ENCODE data around the gene HACD1. TPM values are rescaled to one million over a fixed set of nuclear protein-coding genes. Genes with fewer than 3 reads are reported as not detected.
"Not testable (repeated sequence)": the region's sequence is repeated elsewhere in the genome, so short reads cannot be mapped to it uniquely, and the experiment has no call there.

The HACD1 gene
- total RNA-seq, 1 donor from 2014 or later, result 213 TPM

DNA sequence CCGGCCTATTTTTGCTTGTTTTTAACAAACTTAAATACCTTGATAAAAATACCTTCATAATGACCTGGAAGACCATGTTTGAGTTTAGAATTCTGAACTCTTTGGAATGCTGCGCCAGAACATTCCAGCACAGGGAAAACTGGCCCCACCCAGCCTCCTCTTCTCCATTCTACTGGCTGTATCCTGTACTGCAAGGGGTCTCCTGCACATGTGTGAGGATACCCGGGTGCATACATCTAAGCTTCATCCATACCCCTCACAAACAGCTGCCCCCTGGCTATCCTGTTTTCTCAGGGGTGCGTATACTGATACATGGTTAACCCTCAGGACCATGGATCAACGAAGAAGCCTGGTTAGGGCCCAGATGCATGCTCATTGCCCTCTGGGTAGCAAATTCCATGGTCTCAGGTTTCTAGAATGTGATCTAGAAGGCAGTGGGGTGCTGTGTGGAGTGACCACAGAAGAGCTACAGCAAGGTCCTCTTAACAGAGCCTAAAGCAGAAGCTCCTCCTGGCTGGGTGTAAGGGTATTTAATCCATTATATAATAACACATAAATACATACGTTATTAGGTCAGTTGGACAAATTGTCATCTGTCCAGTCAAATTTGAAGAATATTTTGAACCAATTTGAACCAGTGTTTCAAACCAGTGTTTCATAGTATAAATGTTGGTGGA, 26.1 kb downstream of the HACD1 start:
- intact Hi-C loops (cut with DNase I), result no loop called here
- DNase-seq (ENCODE audit: low spot score), result no peak

DNA sequence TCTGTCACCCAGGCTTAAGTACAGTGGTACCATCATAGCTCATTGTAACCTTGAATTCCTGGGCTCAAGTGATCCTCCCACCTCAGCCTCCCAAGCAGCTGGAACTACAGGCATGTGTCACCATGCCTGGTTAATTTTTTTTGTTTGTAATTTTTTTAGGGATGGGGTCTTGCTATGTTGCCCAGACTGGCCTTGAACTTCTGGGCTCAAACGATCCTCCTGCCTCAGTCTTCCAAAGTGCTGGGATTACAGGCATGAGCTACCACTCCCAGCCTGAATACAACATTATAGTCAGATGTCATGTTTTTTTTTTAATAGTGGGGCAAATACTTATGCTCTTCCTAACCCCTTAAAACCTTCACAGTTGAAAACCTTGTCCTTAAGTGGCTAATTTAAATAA, 27.9 kb downstream of the HACD1 start:
- intact Hi-C loops (cut with DNase I), result not testable (repeated sequence)

DNA sequence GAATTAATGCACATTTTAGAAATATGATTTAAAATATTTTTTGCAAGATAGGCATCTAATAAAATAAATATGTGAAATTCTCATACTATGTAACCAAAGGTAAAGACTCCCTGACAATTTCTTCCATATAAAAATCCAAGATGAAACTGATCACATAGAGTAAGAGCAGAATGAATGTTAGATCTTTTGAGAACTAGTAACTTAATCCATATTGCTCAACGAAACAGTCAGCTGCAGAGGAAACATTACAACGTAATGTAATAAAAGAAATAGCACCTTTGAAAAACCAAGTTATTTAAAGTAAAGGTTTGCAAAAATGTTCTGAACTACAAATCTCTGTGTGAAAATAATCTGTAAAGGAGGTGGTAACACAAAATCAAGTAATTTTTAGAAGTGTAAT, 28.8 kb downstream of the HACD1 start:
- DNase-seq (ENCODE audit: low spot score), result no peak
- intact Hi-C loops (cut with DNase I), result no loop called here

More for the DNA sequence above, 27.9 kb downstream of the HACD1 start:
- DNase-seq (ENCODE audit: low spot score), result not testable (repeated sequence)

DNA sequence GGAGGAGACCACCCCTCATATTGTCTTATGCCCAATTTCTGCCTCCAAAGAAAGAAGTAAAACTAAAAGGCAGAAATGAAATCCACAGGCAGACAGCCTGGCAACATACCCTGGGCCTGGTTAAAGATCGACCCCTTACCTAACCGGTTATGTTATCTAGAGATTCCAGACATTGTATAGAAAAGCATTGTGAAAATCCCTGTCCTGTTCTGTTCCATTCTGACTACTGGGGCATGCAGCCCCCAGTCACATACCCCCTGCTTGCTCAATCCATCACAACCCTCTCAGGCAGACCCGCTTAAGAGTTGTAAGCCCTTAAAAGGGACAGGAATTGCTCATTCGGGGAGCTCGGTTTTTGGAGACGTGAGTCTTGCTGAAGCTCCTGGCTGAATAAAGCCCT, 29.9 kb downstream of the HACD1 start:
- intact Hi-C loops (cut with DNase I); DNase-seq (ENCODE audit: low spot score): not testable (repeated sequence)

DNA sequence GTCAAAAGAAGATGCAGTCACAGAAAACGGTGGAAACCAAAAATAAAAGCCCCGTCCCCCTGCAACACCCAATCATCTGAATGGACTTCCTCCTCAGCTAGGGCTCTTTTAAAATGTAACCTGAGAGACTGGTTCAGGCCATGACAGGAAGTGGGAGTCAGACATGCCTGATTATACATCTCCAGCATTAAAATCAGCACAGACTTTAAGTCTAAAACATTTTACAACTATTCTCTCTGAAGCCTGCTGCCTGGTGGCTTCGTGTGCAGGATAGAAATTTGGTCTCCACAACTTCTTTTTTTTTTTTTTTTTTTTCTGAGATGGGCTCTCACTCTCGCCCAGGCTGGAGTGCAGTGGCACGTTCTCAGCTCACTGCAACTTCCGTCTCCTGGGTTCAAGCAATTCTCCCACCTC, 30.3 kb downstream of the HACD1 start:
- intact Hi-C loops (cut with DNase I), result no loop called here
- DNase-seq (ENCODE audit: low spot score), result no peak

DNA sequence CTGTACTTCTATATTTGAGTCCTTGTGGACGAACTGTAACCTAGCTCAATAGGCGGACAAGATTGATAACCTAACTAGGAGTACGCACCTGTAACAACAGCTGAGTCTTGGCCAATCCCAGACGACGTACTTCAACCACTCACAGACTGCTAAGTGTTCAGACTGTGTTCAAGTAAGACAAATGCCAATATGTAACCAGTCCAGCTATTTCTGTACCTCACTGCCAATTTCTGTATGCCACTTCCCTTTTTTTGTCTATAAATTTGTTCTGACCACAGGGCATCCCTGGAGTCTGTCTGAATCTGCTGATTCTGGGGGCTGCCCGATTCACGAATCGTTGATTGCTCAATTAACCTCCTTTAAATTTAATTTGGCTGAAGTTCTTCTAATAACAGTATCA, 32.2 kb downstream of the HACD1 start:
- intact Hi-C loops (cut with DNase I), result no loop called here
- DNase-seq (ENCODE audit: low spot score), result no peak

DNA sequence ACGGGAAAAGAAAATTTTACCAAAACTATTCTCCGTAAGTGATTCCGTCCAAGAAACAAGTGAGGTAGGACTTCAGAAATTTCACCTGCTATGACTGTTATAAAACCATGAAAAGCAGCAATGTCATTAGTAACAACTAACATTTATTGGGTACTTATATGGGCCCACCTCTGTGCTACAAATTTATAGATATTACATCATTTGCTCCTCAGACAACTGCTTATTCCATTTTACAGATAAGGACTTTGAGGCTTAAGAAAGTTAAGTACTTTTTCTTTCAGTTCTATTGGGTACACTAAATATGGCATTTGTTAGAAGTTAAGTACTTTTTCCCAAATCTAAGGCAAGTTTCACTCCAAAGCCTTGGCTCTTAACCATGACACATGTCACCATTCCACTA, 36.3 kb downstream of the HACD1 start:
- intact Hi-C loops (cut with DNase I), result no loop called here
- no peak for DNase-seq (ENCODE audit: low spot score)

DNA sequence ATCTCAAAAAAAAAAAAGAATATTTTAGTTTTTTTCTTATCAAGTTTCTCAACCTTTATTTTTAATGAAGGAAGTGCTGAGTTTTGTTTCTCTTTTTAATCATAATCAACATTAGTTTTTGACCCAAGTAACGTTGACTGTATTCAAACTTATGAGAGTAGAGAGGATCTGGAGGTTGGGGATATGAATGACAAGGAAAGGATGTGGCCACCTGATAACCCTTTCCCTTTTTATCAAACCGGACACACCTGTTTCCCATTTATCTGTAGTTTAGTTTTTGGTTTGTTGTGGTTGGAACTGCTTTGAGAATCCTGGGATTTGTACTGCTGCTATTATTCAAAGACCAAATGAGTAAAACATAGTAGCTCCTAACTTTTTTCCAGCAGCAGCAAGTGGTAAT, 38.6 kb downstream of the HACD1 start:
- DNase-seq (ENCODE audit: low spot score), result no peak
- intact Hi-C loops (cut with DNase I), result no loop called here

DNA sequence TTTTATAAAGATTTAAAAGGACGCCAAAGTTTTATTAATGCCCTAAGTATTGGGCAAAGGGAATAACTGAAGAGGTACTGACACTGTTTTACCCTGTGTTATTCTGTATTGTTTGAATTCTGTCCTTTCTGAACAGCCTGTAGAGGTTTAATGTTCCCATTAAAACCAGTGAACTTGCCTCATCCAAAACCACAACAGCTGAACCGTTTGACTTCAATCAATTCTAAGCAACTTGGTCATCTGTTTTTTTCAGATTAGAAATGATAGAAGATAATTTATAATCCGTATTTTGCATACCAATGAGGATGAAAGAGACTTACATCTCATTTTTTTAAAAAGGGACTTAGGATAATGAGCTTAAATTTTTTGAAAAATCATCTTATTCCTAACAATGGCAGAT, 40.4 kb downstream of the HACD1 start:
- no peak for DNase-seq (ENCODE audit: low spot score)
- intact Hi-C loops (cut with DNase I), result no loop called here

DNA sequence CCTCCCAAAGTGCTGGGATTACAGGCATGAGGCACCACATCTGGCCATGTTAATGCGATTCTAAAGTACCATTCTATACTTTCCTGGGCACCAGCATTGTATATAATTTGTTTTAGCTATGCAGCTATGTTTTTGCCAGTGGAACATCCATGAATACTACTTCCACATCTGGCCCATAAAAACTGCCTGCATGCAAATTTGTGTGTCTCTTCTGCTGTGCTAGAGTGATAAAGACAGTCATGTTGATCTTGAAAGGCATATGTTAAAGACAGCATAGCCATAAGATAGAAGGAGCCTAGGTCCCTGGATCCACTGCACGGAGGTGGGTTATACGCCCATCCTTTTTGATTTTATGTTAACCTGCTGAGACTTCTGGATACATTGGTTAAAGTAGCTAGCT, 52.3 kb downstream of the HACD1 start:
- intact Hi-C loops (cut with DNase I), result no loop called here
- DNase-seq (ENCODE audit: low spot score), result no peak

DNA sequence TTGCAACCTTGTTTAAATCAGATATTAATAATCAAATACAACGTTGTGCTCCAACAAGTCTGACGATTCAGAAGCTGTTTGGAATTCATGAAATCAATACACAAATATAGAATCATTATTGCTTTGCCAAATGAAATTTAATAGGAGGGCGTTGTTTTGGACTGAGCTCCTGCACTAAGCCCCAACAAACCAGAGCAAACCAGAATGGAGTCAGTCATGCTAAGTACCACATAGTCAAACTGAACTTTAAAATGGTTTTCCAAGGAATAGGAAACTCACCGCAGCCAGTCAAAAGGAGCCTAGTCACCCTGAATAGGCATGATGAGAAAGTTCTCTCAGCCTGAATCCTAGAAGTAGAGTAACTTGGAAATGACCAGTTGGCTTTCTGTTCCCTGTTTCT, 53.7 kb downstream of the HACD1 start:
- DNase-seq (ENCODE audit: low spot score), result no peak
- intact Hi-C loops (cut with DNase I), result no loop called here

DNA sequence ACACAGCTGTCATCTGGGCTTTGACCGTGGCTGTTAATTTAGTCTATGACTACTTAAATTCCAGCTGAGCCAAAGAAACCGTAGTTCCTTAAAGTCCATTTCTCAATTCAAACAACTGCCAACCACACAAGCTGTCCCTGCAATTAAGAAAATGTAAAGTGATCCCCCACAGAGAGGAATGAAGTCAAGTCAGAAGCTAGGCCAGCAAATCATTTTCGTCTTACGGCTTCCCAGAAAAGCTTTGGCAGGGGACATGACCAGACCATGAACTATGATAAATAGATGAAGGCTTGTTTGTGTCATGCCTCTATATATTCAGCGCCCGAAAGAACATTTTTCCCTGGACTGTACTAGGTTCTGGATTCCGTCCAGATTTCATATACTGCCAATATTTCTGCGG, 54.6 kb downstream of the HACD1 start:
- no peak for DNase-seq (ENCODE audit: low spot score)
- intact Hi-C loops (cut with DNase I), result no loop called here

DNA sequence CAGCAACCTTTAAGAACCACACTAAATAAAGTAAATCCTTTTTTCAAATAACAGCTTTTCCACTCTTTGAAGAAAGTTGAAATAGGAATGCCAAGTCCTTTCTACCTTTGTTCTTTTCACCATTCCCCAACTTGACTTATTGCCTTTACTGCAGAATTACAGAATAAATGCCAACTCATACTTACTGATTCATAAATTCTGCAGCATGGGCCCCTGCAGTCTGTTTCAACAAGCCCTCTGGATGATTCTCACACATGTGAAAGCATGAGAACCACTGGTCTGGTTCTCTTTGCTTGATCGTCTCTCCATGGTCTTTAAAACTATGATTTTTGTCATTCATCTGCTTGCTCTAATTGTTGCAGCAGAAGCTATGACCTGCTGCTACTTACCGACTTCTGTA, 56.1 kb downstream of the HACD1 start:
- intact Hi-C loops (cut with DNase I), result no loop called here
- no peak for DNase-seq (ENCODE audit: low spot score)

DNA sequence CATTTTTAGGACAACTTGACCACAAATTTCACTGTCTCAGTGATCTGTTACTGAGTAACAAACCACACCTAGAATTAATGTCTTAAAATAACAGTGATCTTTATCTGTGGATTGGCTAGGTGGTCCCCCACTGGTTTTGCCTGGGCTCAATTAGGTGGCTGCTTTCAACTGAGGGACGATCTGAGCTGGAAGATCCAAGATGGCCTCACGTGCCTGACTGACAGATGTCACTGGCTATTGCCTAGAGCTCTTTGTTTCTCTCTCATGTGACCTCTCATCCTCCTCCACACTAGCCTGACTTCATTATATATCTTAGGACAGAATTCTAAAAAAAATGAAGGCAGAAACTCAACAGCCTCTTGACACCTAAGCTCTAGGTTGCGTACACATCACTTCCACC, 59.7 kb downstream of the HACD1 start:
- DNase-seq (ENCODE audit: low spot score), result no peak
- intact Hi-C loops (cut with DNase I), result no loop called here

DNA sequence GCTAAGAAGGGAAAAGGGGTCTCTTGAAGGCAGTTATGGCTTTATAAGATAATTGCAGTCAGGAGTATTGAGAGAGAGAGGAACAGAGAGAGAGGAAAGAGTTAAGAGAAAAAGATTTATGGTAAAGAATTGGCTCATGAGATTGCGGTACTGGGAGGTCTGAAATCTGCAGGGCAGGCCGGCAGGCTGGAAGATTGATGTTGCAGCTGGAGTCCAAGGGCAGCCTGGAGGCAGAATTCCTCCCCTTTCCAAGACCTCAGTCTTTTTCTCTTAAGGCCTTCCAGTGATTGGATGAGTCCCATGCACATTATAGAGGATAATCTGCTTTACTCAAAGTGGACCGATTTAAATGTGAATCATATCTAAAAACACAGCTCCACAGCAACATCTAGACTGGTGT, 68.4 kb downstream of the HACD1 start:
- intact Hi-C loops (cut with DNase I), result no loop called here
- DNase-seq (ENCODE audit: low spot score), result no peak

DNA sequence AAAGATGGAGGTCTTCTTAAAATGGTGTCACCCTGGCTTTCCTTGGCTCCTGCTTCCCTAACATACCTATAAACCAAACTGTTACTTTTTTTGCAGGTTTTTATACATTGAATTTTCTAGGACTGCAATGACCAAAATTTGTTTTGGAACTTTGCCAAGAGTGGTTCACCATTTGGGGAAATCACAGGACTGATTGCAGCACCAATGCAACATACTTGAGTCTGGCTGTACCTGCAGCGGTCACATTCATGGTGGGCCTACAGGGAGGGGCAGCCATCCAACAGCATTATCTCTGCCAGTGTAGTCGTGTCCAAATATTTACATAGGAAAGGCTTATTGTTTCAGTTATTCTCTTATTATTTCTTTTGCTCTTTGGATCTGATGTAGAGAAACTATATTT, 69.0 kb downstream of the HACD1 start:
- no peak for DNase-seq (ENCODE audit: low spot score)
- intact Hi-C loops (cut with DNase I), result no loop called here

DNA sequence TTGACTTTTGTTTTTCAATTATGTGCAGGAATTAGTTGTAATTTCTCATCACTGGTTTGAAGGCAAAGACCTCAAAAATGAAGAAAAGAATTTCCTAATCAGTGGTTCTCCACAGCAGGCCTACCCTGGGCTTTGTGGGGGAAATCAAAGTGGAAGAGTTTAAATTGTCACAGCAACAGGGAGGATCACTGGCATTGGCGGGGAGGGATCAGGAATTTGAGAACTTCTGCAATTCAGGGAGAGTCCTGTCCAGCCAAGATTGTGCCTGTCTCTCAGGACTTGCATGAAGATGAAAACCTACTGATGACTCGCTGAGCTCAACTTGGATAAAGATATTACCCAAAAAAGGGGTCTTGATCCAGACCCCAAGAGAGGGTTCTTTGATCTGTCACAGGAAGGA, 70.1 kb downstream of the HACD1 start:
- intact Hi-C loops (cut with DNase I), result no loop called here
- no peak for DNase-seq (ENCODE audit: low spot score)

DNA sequence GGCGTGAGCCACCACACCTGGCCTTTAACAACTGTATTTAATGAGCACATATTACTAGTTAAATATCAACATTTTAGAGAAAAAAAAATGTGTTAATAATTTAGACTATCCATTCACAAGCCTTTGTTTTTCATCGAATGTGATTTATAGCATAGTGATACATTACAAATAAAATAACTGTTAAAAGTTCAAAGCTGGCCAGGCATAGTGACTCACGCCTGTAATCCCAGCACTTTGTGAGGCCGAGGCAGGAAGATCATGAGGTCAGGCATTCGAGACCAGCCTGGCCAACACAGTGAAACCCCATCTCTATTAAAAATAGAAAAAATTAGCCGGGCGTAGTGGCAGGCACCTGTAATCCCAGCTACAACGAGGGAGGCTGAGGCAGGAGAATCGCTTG, 72.7 kb downstream of the HACD1 start:
- no peak for DNase-seq (ENCODE audit: low spot score)
- intact Hi-C loops (cut with DNase I), result no loop called here
